GM12874 (cell line): Measurements from ENCODE around the gene LSAMP.

Experiments used
- TF ChIP-seq, protein P1 (sequence below): IDR thresholded peaks from 2 replicates; pipeline ENCODE4 v1.5.1; 2011; ENCODE audit warnings: low read depth, mild to moderate bottlenecking, control low read depth, low read length, moderate library complexity; ENCODE audit not compliant: insufficient read depth

The LSAMP gene

GRCh38 chr3:115800489-115801075 lies 644.7 kb downstream of the LSAMP start:
- TF ChIP-seq, protein P1, sequence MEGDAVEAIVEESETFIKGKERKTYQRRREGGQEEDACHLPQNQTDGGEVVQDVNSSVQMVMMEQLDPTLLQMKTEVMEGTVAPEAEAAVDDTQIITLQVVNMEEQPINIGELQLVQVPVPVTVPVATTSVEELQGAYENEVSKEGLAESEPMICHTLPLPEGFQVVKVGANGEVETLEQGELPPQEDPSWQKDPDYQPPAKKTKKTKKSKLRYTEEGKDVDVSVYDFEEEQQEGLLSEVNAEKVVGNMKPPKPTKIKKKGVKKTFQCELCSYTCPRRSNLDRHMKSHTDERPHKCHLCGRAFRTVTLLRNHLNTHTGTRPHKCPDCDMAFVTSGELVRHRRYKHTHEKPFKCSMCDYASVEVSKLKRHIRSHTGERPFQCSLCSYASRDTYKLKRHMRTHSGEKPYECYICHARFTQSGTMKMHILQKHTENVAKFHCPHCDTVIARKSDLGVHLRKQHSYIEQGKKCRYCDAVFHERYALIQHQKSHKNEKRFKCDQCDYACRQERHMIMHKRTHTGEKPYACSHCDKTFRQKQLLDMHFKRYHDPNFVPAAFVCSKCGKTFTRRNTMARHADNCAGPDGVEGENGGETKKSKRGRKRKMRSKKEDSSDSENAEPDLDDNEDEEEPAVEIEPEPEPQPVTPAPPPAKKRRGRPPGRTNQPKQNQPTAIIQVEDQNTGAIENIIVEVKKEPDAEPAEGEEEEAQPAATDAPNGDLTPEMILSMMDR = no peak

GRCh38 chr3:115792206-115792955 lies 652.9 kb downstream of the LSAMP start:
- TF ChIP-seq, protein P1 = no peak

GRCh38 chr3:115790759-115791158 lies 654.5 kb downstream of the LSAMP start:
- TF ChIP-seq, protein P1 = no peak

- TF ChIP-seq, protein P1 = no peak
These were observed 655.8 kb downstream of the LSAMP start for GRCh38 chr3:115789481-115789880.

DNA sequence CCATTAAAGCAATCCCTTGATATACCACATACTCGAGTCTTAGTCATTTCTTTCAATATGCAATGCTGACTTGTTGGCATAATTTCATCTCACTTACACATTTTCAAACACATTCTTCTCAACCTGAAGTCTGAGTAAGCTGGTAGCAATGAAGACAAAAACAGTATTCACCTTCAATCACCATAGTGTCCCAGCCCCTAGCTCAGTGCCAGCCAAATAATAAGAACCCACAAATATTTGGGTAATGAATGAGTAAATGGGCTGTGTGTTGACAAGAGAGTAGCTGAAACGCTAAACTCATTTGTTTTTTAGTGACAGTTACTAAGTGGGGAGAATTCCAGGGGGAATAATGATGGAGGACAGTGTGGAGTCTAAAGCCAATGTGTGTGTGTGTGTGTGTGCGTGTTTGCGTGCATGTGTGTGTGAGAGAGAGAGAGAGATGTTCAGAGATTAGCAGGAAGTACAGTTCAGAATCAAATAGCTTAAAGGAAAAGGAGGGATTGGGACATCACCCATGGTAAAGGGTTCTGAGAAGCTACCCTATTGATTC lies 656.3 kb downstream of the LSAMP start:
- TF ChIP-seq, protein P1 = no peak

- TF ChIP-seq, protein P1 = no peak
These were observed 657.5 kb downstream of the LSAMP start for GRCh38 chr3:115787818-115788217.

- TF ChIP-seq, protein P1 = no peak
These were observed 659.5 kb downstream of the LSAMP start for GRCh38 chr3:115785782-115786181.
